Adipose tissue (tissue), 3 donors: Measurements from ENCODE around the gene AGMAT. TPM values are rescaled to one million over a fixed set of nuclear protein-coding genes. Genes with fewer than 3 reads are reported as not detected.

Source experiments
- H3K27ac ChIP-seq: one replicate; pipeline ENCODE4 v1.5.1; 2013; ENCODE audit warnings: low read depth, low read length
- WGBS, 3 donors: extraction: QIAGEN DNeasy Blood & Tissue Kit; methylation state at CpG; one replicate each; pipeline ENCODE4 v1.1.7; 2013; 5-methylcytosine and 5-hydroxymethylcytosine counted together
- polyA plus RNA-seq, 3 donors: library from polyadenylated mRNA; stranded (reverse); fragments of 200-250 nt; gene quantifications; one replicate each; pipeline ENCODE4 v1.2.3, GENCODE V29; 2013
- donor health status: healthy with polysubstance abuse.
- donor health status: Bipolar disorder and iron deficiency.
- donor health status: healthy.

The AGMAT gene, protein sequence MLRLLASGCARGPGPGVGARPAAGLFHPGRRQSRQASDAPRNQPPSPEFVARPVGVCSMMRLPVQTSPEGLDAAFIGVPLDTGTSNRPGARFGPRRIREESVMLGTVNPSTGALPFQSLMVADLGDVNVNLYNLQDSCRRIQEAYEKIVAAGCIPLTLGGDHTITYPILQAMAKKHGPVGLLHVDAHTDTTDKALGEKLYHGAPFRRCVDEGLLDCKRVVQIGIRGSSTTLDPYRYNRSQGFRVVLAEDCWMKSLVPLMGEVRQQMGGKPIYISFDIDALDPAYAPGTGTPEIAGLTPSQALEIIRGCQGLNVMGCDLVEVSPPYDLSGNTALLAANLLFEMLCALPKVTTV
- under 1 TPM; 0.21 to 0.45 (median 0.29) TPM for polyA plus RNA-seq

DNA sequence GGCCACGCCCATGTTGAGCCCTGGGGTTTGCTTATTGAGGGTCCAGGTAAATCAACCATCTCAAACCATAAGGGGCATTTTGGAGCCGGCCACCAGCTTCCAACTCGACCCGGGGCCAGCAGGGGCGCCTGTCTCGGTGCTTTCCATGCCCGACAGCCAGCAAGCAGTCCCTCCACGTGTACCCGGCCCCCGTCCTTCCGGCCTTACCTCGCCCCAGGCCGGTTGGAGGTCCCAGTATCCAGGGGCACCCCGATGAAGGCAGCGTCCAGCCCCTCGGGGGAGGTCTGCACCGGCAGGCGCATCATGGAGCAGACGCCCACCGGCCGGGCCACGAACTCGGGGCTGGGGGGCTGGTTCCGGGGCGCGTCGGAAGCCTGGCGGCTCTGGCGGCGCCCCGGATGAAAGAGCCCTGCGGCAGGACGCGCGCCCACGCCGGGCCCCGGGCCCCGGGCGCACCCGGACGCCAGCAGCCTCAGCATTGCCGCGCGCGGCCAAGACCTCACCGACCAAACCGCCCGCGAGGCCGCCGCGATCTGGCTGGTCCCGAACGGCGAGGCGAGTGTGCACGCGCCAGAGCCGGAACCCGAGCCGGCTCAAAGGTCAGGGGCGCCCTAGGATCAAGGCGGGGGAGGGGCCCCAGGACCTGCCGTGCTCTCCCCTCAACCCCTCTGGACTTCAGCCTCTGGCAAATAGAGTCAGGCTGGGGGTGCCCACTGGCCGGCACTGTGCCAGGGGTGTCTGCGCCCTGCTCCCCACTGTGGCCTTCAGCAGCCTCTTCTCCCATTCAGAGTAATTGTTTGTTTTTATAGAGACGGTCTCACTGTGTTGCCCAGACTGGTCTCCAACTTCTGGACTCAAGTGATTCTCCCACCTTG is at the start of gene AGMAT:
TSS of gene AGMAT (minus strand) at position 563 of the 875 bp plus-strand sequence. CDS start at position 479, 84 bp downstream.
- 2 to 4% (median 3%) methylated on average over 60 to 68 of the region's 68 CpGs for WGBS, 3 donors
- H3K27ac ChIP-seq = no peak within 1 kb of the TSS

DNA sequence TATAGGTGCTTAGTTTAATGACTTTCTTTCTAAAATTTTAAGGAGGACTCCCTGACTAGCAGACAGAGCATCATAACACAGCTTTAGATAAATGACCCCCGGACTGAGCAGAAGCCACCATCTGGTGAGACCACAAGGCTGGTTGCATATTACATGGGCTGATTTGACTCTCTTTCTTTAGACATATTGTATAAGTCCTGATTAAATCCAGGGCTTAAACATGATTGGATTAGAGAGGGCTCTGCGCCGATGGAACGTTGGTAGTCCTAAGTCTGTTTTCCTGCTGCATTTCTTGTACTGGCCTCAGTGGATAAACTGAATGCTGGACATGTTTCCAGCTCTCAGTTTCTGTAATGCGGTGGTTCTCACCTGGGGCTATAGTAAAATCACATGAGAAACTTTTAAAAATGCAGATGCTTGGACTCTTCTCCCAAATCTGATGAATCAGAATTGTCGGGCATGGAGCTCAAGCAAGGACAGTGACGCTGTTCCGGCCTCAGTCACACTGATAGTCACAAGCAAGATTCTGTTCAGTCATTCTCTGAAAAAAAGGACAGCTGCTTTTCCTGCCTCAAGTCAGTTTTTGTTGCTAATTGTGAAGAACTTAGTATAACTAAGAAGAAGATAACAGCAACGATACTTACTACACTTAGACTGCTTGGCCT is 49.0 kb upstream of the AGMAT start:
- 95 to 97% (median 96%) methylated on average over 9 of the region's 9 CpGs for WGBS, 3 donors
- H3K27ac ChIP-seq = no peak overlapping the region

DNA sequence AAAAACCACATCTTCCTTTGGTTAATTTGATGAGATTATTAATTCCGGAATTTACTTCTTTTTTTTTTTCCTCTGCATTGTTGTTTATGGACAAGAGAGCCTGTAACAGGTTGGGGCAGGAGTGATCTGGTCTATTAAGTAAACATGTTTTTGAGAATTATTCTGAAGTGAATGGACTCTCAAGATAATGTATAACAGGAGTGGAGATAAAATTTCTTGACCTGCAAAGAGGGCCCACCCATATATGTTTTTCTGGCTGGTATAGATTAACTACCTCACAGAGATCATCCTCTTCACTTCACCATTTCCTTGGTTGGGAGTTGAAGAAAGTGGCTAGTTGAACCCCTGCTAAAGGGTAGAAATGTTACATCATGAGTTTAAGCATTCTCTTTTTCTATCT is 43.2 kb upstream of the AGMAT start:
- no peak overlapping the region for H3K27ac ChIP-seq
- WGBS, 3 donors = 56 to 75% (median 66%) methylated on average over 1 of the region's 1 CpG

DNA sequence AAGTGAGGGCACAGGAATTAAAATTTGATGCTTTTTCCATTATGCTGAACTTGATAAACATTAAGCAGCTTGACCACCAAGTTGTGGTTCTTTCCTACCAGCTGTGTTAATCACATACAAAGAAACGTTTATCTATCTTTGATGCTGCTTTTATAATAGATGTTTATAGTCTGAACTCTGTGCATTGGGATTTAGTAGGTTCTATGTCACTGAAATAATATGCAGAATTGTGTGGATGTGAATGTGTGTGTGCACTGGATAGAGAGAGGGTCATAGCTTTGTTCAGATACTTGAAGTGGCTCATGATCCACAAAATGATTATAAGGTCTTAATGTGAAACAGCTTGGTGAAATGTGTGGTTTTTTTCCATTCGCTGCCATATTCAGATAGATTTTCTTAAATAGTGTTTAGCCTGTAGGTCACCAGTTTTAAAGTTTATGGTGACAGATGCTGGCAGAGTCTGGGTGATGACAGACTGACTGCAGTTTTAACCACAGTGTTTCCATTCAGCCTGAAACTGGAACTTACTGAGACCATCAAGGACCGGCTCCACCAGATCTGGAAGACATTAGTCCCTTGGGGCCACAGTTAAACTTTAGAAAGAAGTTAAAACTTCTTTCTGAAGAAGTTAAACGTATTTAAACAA is 42.6 kb upstream of the AGMAT start:
- WGBS, 3 donors = 47 to 62% (median 58%) methylated on average over 4 of the region's 4 CpGs
- H3K27ac ChIP-seq = no peak overlapping the region

DNA sequence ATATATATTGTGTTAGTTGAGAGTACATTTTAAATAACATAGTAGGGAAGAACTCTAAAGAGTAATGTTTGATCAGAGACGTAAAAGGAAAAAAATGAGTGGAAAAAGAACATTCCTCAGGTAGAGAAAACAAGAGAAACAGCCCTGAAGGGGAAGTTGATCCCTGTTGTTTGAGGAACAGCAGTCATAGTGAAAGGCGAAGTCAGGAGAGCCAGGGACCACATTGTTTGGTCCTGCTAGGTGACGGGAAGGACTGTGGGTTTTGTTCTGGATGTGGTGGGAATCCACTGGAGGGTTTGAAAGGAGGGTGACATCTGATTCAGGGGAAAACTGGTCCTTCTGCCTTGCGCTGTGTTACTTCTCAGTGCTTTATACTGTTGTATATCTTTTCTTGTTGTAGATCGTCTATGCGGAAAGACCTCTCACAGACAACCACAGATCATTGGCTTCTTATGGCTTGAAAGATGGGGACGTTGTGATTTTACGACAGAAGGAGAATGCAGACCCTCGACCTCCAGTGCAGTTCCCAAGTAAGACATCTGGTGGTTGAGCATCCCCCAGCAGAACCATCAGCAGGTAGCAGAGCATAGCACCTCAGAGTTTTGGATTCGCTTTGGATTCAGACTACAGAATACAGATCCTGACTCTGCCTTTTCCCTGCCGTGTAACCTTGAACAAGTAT is 41.6 kb upstream of the AGMAT start:
- 82 to 89% (median 85%) methylated on average over 11 of the region's 11 CpGs for WGBS, 3 donors
- H3K27ac ChIP-seq = no peak overlapping the region

DNA sequence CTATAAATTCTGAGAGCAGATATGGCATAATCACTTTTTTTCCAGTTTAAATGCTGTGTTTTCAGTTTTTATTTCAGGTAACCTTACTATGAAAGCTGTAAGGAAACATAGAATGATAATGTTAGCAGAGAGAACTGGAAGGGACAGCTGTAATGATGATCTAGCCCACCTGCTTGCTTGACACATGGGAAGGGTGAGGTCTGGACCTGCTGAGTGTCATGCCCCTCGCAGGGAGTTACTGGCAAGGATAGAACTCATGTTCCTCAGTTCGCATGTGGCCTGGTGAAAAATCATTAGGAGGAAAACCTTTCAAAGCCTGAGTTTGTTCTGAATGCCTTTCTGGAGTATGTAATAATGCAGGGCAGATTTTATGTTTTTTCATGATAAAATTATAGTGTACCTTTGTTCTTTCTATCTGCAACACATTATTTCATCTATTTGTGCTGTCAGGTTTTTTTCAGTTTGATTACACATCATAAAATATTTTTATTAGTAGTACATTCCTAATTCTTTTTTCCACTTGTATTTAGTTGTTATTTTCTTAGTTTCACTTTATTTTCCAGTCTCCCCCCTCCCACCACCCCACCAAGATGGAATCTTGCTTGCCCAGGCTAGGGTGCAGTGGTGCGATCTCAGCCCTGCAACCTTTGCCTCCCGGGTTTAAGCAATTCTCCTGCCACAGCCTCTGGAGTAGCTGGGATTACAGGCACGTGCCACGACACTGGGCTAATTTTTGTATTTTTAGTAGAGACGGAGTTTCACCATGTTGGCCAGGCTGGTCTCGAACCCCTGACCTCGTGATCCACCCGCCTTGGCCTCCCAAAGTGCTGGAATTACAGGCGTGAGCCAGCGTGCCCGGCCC is 40.4 kb upstream of the AGMAT start:
- 77 to 90% (median 81%) methylated on average over 13 of the region's 13 CpGs for WGBS, 3 donors
- H3K27ac ChIP-seq = no peak overlapping the region

DNA sequence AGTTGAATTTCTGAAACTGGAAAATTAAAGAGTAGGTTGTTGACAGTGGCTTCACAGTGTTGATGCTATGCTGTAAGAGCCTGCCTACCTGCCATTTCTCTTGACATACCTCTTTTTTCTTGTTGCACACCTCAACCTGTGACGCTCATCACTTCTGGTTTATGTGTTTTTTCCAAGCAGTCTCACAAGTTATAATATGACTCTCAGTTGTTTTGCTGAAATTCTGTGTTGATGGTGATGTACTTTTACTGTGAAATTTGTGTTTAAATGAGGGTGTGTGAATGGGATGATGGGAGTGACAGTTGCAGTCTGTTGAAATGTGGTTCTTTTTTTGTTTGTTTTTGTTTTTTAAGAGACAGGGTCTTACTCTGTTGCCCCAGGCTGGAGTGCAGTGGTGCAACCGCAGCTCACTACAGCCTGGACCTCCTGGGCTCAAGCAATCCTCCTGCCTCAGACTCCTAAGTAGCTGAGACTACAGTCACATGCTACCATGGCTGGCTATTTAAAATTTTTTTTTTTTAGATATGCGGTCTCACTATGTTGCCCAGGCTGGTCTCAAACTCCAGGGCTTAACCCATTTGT is 39.4 kb upstream of the AGMAT start:
- WGBS, 3 donors = 85 to 91% (median 90%) methylated on average over 3 of the region's 3 CpGs

GRCh38 chr1:15623435-15623834 is 38.6 kb upstream of the AGMAT start:
- H3K27ac ChIP-seq = no peak overlapping the region
- WGBS, 3 donors = 89 to 97% (median 90%) methylated on average over 6 of the region's 6 CpGs

More for the DNA sequence above, 39.4 kb upstream of the AGMAT start:
- H3K27ac ChIP-seq = no peak overlapping the region

GRCh38 chr1:15622712-15623373 is 38.0 kb upstream of the AGMAT start:
- no peak overlapping the region for H3K27ac ChIP-seq
- WGBS, 3 donors = 84 to 89% (median 85%) methylated on average over 7 of the region's 7 CpGs

DNA sequence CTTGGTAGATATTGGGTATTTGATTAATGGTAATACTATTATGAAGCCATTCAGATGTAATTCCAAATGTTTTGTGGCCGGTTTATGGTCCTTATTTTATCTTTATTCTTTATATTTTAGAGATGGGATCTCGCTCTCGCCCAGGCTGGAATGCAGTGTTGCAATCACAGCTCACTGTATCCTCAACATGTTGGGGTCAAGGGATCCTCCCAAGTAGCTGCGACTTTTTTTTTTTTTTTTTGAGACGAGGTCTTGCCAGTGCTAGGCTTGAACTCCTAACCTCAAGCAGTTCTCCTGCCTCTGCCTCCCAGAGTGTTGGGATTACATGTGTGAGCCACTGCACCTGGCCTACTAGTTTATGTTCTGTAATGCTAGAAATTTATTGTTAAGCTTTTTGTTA is 37.1 kb upstream of the AGMAT start:
- no peak overlapping the region for H3K27ac ChIP-seq
- 58 to 80% (median 62%) methylated on average over 5 of the region's 5 CpGs for WGBS, 3 donors

DNA sequence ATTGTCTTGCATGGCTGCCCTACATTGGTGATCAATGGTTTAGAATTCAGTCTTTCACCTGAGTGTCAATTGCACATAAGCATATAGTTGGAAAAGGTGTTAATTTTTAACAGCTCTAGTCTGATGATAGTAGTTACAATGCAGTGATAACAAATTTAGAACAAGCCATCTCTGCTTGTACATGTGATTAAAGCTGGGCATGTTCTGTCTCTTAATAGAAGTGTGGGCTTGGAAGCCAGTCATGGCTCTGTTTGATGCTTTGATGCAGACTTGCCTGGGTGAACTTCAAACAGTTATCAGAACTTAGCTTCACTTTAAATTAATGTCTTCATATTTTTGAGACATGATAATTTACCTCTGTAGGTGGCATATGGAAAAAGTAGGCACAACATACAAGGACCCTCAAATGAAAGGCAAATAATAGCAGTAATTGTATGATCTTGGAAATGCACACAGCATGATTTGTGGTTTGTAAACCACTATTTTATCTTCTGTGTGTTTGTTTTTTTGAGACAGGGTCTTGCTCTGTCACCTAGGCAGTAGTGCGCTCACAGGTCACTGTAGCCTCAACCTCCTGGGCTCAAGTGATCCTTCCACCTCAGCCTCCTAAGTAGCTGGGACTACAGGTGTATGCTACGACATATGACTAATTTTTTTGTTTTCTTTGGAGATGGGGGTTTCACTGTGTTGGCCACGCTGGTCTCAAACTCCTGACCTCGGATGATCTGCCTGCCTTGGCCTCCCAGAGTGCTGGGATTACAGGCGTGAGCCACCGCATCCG is 36.2 kb upstream of the AGMAT start:
- 87 to 96% (median 95%) methylated on average over 7 of the region's 7 CpGs for WGBS, 3 donors
- no peak overlapping the region for H3K27ac ChIP-seq

- WGBS, 3 donors = 39 to 65% (median 62%) methylated on average over 1 of the region's 1 CpG
- H3K27ac ChIP-seq = no peak overlapping the region
Measured at GRCh38 chr1:15620155-15620545, 35.3 kb upstream of the AGMAT start.

DNA sequence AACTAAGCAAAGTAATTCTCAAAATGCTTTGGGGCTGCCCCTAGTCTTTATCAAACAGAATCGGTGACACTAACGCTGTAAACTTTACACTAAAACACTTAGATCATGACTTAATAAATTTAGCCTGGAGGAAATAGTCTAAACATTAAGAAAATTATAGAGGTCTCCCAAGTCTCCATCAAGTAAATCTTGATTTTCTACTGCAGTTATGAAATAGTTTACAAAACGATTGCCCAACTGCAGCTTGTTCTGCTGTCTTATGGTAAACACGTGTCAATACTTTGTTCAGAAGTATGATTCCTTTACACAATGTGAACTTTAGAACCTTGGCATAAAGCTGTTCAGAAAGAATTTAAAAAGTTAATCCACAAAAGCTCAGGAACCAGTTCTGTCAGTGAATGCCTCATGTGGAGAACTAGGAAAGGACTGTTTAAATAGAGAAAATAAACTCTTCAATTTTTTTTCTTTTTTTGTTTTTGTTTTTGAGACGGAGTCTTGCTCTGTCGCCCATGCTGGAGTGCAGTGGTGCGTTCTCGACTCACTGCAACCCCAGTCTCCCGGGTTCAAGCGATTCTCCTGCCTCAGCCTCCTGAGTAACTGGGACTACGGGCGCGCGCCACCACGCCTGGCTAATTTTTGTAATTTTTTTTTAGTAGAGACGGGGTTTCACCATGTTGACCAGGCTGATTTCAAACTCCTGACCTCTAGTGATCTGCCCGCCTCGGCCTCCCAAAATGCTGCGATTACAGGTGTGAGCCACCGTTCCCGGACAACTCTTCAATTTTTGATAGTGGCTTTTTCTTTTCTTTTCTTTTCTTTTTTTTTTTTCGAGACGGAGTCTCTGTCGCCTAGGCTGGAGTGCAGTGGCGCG is 34.0 kb upstream of the AGMAT start:
- 62 to 81% (median 75%) methylated on average over 24 to 26 of the region's 26 CpGs for whole genome bisulfite sequencing, 3 donors

GRCh38 chr1:15618077-15618654 is 33.3 kb upstream of the AGMAT start:
- WGBS, 3 donors = 0 to 1% (median 0%) methylated on average over 8 of the region's 8 CpGs
- peak overlapping the region; percentile 89 for H3K27ac ChIP-seq

More for the DNA sequence above, 34.0 kb upstream of the AGMAT start:
- no peak overlapping the region for H3K27ac ChIP-seq
